Stimulated activated CD4-positive, alpha-beta T cell treated with anti-CD3 and anti-CD28 coated beads, Interleukin-4, amount 100 ng/mL, for 1 hour (primary cell): ENCODE measurements around the gene PYM1.
"Not testable (repeated sequence)": the region's sequence is repeated elsewhere in the genome, so short reads cannot be mapped to it uniquely, and the experiment has no call there.

Source experiments
- DNase-seq: peaks from one replicate; pipeline ENCODE4 v3.0.0-alpha.2; 2020

The PYM1 gene

GRCh38 chr12:55908726-55909512 lies 18.8 kb downstream of the PYM1 start:
- no peak for DNase-seq

- no peak for DNase-seq
Measured at GRCh38 chr12:55906056-55906455, 21.6 kb downstream of the PYM1 start.

- no peak for DNase-seq
Measured at GRCh38 chr12:55901881-55902490, 25.7 kb downstream of the PYM1 start.

DNA sequence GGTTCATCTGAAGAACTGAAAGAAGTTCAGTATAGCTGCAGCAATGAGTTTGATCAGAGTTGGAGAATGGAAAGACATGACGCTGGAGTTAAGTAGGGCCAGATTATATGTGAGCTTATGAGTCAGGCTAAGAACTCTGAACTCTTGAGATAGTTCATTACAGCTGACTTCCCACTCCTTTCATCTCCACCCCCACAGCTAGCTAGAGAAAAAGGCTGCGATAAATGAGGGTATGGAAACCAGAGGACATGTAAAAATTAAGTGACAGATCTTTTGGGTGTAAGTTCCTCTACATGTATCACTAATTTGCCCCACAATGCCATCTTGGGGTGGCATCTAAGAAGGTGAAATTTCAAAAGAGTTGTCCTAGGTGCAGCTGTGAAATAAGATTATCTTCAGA lies 28.6 kb downstream of the PYM1 start:
- peak; percentile 16 for DNase-seq

GRCh38 chr12:55893723-55894122 lies 34.0 kb downstream of the PYM1 start:
- DNase-seq: no peak

GRCh38 chr12:55891310-55891709 lies 36.4 kb downstream of the PYM1 start:
- DNase-seq: no peak

- no peak for DNase-seq
Measured at GRCh38 chr12:55885113-55885512, 42.6 kb downstream of the PYM1 start.

GRCh38 chr12:55877824-55878223 lies 49.9 kb downstream of the PYM1 start:
- no peak for DNase-seq

DNA sequence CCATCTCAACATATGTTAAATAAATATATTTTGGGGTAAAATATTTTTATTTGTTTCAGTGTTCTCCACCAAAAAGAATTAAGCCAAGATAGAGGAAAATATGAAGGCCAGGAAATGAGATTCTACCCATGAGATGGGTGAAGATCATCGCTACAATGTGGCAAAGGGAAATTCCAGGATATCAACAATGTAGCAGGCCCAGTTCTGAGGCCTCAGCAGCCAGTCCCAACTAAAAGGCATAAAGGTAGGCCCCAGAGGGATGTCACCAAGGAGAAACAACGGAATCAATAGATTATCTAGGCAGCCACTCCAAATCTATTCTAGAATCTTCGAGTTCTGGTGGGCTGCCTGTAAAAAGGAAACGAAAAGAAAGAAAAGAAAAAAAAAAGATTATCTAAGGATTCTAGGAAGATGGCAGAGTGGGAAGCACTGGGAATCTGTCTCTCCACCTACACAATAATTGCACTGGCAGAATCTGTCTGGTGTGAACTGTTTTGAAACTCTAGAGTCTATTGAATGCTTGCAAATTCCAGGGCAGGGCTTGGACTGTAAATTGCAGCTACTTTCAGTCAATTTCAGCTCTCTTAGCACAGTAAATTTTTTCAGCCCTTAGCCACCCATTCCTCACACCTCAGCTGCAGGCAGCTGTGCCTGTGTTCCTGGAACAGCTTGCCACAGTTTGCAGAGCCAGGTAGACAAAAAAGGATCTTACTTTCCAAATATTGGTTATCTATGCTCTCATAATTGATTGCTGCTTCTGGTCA lies 51.8 kb downstream of the PYM1 start:
- no peak for DNase-seq

- DNase-seq: no peak
Measured at GRCh38 chr12:55874443-55874842, 53.3 kb downstream of the PYM1 start.

DNA sequence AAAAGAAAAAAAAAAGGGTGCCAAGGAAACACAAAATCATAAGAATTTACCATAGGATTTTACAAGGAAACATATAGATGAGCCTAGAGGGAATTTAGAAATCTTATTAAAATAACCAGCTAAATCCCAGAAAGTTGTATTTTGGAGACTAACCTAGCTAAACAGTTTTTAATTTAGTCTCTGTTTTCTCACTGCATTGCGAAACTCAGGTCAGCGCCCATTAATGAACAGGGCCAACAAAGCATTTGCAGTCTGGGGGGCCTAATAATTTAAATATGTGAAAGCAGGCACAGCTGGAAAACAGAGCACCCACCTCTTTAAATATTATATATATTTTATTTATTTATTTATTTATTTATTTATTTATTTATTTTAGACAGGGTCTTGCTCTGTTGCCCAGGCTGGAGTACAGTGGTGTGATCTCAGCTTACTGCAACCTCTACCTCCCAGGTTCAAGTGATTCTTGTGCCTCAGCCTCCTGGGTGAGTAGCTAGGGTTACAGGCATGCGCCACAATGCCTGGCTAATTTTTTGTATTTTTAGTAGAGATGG lies 61.2 kb downstream of the PYM1 start:
- not testable (repeated sequence) for DNase-seq

GRCh38 chr12:55865327-55865726 lies 62.4 kb downstream of the PYM1 start:
- no peak for DNase-seq

DNA sequence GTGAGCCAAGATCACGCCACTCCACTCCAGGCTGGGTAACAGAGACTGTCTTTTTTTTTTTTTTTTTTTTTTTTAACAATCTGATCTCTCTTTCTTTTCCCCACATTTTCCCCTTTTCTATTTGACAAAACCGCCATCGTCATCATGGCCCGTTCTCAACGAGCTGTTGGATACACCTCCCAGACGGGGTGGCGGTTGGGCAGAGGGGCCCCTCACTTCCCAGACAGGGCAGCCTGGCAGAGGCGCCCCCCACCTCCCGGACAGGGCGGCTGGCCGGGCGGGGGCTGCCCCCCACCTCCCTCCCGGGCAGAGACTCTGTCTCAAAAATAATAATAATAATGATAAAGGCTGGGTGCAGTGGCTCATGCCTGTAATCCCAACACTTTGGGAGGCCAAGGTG lies 64.8 kb downstream of the PYM1 start:
- DNase-seq: not testable (repeated sequence)

- DNase-seq: no peak
Measured at GRCh38 chr12:55862286-55862685, 65.4 kb downstream of the PYM1 start.

DNA sequence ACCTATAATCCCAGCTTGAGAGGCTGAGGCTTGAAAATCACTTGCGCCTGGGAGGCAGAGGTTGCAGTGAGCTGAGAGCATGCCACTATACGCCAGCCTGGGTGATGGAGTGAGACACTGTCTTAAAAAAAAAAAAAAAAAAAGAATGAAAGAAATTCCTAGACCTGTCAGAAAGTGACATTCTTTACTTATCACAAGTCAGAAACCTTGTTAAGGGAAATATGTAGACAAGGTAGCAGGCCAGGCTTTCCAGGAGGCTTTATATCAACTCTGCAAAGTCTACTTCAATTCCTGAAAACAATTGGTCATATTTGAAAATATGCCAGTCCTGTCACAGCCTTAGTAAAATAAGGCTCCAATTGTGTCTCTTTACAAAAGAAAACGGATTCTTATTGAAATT lies 65.8 kb downstream of the PYM1 start:
- DNase-seq: no peak

DNA sequence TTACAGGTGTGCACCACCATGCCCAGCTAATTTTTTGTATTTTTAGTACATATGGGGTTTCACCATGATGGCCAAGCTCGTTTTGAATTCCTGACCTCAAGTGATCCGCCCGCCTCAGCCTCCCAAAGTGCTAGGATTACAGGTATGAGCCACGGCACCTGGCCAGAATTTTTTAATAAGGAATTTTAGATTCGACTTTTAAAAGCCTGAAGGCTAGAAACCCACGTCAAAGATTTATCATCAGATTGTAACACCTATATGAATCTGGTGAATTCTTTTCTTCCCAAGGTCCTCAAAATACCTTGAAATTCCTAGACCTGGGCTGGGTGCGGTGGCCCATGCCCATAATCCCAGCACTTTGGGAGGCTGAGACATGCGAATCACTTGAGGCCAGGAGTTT lies 66.3 kb downstream of the PYM1 start:
- no peak for DNase-seq

DNA sequence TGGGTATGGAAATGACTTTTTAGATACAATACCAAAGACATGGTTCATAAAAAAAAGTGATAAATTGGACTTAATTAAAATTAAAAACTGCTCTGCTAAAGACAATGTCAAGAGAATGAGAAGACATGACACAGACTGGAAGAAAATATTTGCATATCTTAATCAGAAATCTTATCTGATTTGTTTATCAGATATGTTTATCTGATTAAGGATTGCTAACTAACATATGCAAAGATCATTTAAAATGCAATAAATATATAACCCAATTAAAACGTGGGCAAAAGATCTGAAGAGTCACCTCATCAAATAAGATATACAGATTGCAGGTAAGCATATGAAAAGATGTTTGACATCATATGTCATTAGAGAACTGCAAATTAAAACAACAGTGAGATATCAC lies 75.0 kb downstream of the PYM1 start:
- DNase-seq: no peak
